ENCODE results near the gene SFT2D1.
A peak's percentile ranks its signal among the peaks of the same experiment; 100 is the strongest.

The SFT2D1 gene

DNA sequence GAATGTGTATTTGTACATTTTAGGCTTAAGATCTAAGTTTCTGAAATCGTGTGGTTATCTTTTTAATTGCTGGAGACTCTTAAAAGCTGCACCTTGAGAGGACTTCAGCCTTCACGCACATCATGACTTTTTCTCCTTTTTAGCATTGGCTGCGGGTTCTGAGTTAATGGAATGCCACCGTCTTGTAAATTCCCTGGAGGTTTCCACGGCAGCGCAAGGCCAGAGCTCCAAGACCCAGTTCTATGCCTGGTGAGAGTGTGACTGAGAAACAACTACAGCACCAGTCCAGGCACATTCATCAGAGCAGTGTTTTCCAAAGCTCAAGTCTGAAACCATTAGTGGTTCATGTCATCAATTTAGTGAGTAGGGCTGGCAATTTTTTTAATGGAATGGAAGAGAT lies 57.1 kb downstream of the SFT2D1 start:
- FAIRE-seq, result no peak
- no peak for DNase-seq (ENCODE audit: insufficient read length, low spot score)
- TF ChIP-seq POLR2AphosphoS5 (IDR thresholded peaks at IDR 0.05; ENCODE audit: low read depth, low read length) (no peak), TAF1 (IDR thresholded peaks at IDR 0.05; ENCODE audit: low read depth, low read length) (no peak), SPI1 (IDR thresholded peaks at IDR 0.05; ENCODE audit: low read depth, low read length) (no peak), POU2F2 (IDR thresholded peaks at IDR 0.05; ENCODE audit: low read depth, low read length) (no peak), POLR2A (IDR thresholded peaks at IDR 0.05; ENCODE audit: low read depth, low read length) (no peak), PAX5 (IDR thresholded peaks at IDR 0.05; ENCODE audit: insufficient read depth, low read length, severe bottlenecking) (no peak)

GRCh38 chr6:166284640-166285039 lies 57.7 kb downstream of the SFT2D1 start:
- no peak for TF ChIP-seq TAF1 (IDR thresholded peaks at IDR 0.05; ENCODE audit: low read depth, low read length)
- TF ChIP-seq PAX5 (IDR thresholded peaks at IDR 0.05; ENCODE audit: insufficient read depth, low read length, severe bottlenecking), result no peak
- TF ChIP-seq POU2F2 (IDR thresholded peaks at IDR 0.05; ENCODE audit: low read depth, low read length), result no peak
- TF ChIP-seq POLR2AphosphoS5 (IDR thresholded peaks at IDR 0.05; ENCODE audit: low read depth, low read length), result no peak
- no peak for TF ChIP-seq SPI1 (IDR thresholded peaks at IDR 0.05; ENCODE audit: low read depth, low read length)
- no peak for TF ChIP-seq POLR2A (IDR thresholded peaks at IDR 0.05; ENCODE audit: low read depth, low read length)
- FAIRE-seq (no peak), DNase-seq (ENCODE audit: insufficient read length, low spot score) (no peak)

GRCh38 chr6:166282394-166283032 lies 59.8 kb downstream of the SFT2D1 start:
- no peak for TF ChIP-seq TAF1 (IDR thresholded peaks at IDR 0.05; ENCODE audit: low read depth, low read length)
- no peak for TF ChIP-seq POLR2AphosphoS5 (IDR thresholded peaks at IDR 0.05; ENCODE audit: low read depth, low read length)
- no peak for TF ChIP-seq POLR2A (IDR thresholded peaks at IDR 0.05; ENCODE audit: low read depth, low read length)
- no peak for TF ChIP-seq PAX5 (IDR thresholded peaks at IDR 0.05; ENCODE audit: insufficient read depth, low read length, severe bottlenecking)
- no peak for FAIRE-seq
- no peak for DNase-seq (ENCODE audit: insufficient read length, low spot score)

- FAIRE-seq (peak; percentile 59), DNase-seq (ENCODE audit: insufficient read length, low spot score) (no peak)
- TF ChIP-seq SPI1 (IDR thresholded peaks at IDR 0.05; ENCODE audit: low read depth, low read length), result no peak
- no peak for TF ChIP-seq TAF1 (IDR thresholded peaks at IDR 0.05; ENCODE audit: low read depth, low read length)
- no peak for TF ChIP-seq PAX5 (IDR thresholded peaks at IDR 0.05; ENCODE audit: insufficient read depth, low read length, severe bottlenecking)
- TF ChIP-seq POU2F2 (IDR thresholded peaks at IDR 0.05; ENCODE audit: low read depth, low read length), result no peak
- no peak for TF ChIP-seq POLR2AphosphoS5 (IDR thresholded peaks at IDR 0.05; ENCODE audit: low read depth, low read length)
Measured at GRCh38 chr6:166281104-166281503, 61.2 kb downstream of the SFT2D1 start.

- DNase-seq (ENCODE audit: insufficient read length, low spot score) (no peak), FAIRE-seq (no peak)
- no peak for TF ChIP-seq SPI1 (IDR thresholded peaks at IDR 0.05; ENCODE audit: low read depth, low read length)
- TF ChIP-seq PAX5 (IDR thresholded peaks at IDR 0.05; ENCODE audit: insufficient read depth, low read length, severe bottlenecking), result no peak
- no peak for TF ChIP-seq POU2F2 (IDR thresholded peaks at IDR 0.05; ENCODE audit: low read depth, low read length)
- TF ChIP-seq POLR2AphosphoS5 (IDR thresholded peaks at IDR 0.05; ENCODE audit: low read depth, low read length), result no peak
Measured at GRCh38 chr6:166279393-166279679, 63.0 kb downstream of the SFT2D1 start.

- FAIRE-seq, result peak; percentile 94
- TF ChIP-seq TAF1 (IDR thresholded peaks at IDR 0.05; ENCODE audit: low read depth, low read length) (no peak), POLR2AphosphoS5 (IDR thresholded peaks at IDR 0.05; ENCODE audit: low read depth, low read length) (no peak), POU2F2 (IDR thresholded peaks at IDR 0.05; ENCODE audit: low read depth, low read length) (no peak), SPI1 (IDR thresholded peaks at IDR 0.05; ENCODE audit: low read depth, low read length) (no peak), PAX5 (IDR thresholded peaks at IDR 0.05; ENCODE audit: insufficient read depth, low read length, severe bottlenecking) (no peak), POLR2A (IDR thresholded peaks at IDR 0.05; ENCODE audit: low read depth, low read length) (no peak)
- DNase-seq (ENCODE audit: insufficient read length, low spot score), result no peak
Measured at GRCh38 chr6:166278579-166279392, 63.6 kb downstream of the SFT2D1 start.

DNA sequence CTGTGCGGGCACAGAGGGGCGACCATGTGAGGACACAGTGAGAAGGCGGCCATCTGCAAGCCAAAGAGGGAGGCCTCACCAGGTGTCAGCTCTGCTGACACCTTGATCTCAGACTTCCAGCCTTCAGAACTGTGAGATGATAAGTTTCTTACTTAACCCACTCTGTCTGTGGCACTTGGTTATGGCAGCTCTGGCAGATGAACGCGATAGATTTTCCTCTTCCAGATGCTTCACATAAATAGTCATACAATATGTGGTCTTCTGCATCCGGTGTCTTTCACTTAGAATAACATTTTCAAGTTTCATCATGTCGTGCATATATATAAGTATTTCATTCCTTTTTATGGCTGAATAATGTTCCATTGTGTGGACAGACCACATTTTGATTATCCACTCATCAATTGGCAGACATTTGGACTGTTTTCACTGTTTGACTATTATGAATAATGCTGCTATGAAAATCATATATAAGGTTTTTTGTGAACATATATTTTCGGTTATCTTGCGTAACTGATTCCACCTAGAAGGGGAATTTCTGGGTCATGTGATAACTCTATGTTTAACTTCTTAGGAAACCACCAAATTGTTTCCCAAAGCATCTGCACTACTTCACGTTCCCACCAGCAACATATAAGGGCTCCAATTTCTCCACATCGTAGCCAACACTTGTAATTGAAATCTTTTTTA lies 64.3 kb downstream of the SFT2D1 start:
- peak; percentile 47 for FAIRE-seq
- TF ChIP-seq SPI1 (IDR thresholded peaks at IDR 0.05; ENCODE audit: low read depth, low read length) (no peak), POLR2AphosphoS5 (IDR thresholded peaks at IDR 0.05; ENCODE audit: low read depth, low read length) (no peak), POLR2A (IDR thresholded peaks at IDR 0.05; ENCODE audit: low read depth, low read length) (no peak), TAF1 (IDR thresholded peaks at IDR 0.05; ENCODE audit: low read depth, low read length) (no peak), PAX5 (IDR thresholded peaks at IDR 0.05; ENCODE audit: insufficient read depth, low read length, severe bottlenecking) (no peak), POU2F2 (IDR thresholded peaks at IDR 0.05; ENCODE audit: low read depth, low read length) (no peak)
- no peak for DNase-seq (ENCODE audit: insufficient read length, low spot score)

- no peak for TF ChIP-seq TAF1 (IDR thresholded peaks at IDR 0.05; ENCODE audit: low read depth, low read length)
- no peak for TF ChIP-seq SPI1 (IDR thresholded peaks at IDR 0.05; ENCODE audit: low read depth, low read length)
- no peak for TF ChIP-seq PAX5 (IDR thresholded peaks at IDR 0.05; ENCODE audit: insufficient read depth, low read length, severe bottlenecking)
- TF ChIP-seq POLR2A (IDR thresholded peaks at IDR 0.05; ENCODE audit: low read depth, low read length), result no peak
- no peak for TF ChIP-seq POU2F2 (IDR thresholded peaks at IDR 0.05; ENCODE audit: low read depth, low read length)
- no peak for TF ChIP-seq POLR2AphosphoS5 (IDR thresholded peaks at IDR 0.05; ENCODE audit: low read depth, low read length)
- FAIRE-seq (peak; percentile 38), DNase-seq (ENCODE audit: insufficient read length, low spot score) (no peak)
Measured at GRCh38 chr6:166277018-166277417, 65.3 kb downstream of the SFT2D1 start.

GRCh38 chr6:166275714-166276166 lies 66.6 kb downstream of the SFT2D1 start:
- DNase-seq (ENCODE audit: insufficient read length, low spot score) (peak; percentile 75), FAIRE-seq (peak; percentile 55)
- TF ChIP-seq PAX5 (IDR thresholded peaks at IDR 0.05; ENCODE audit: insufficient read depth, low read length, severe bottlenecking) (peak; percentile 71), POLR2A (IDR thresholded peaks at IDR 0.05; ENCODE audit: low read depth, low read length) (no peak), SPI1 (IDR thresholded peaks at IDR 0.05; ENCODE audit: low read depth, low read length) (no peak), POU2F2 (IDR thresholded peaks at IDR 0.05; ENCODE audit: low read depth, low read length) (no peak)
